NB4 (cell line): ENCODE measurements around the gene AQR.

Source experiments
- CTCF ChIP-seq: IDR thresholded peaks from one replicate; pipeline ENCODE4 v1.5.1; 2012; ENCODE audit warnings: low read depth, low read length
- POLR2A ChIP-seq: IDR thresholded peaks from 2 replicates; pipeline ENCODE4 v1.6.1; 2011; ENCODE audit warnings: mild to moderate bottlenecking; ENCODE audit not compliant: insufficient read length; ENCODE audit errors: extremely low read depth

- no peak for TF ChIP-seq POLR2A
- no peak for TF ChIP-seq CTCF
These were observed 104.0 kb downstream of the AQR start for GRCh38 chr15:34865531-34865930.
